Endodermal cell (in vitro differentiated cells): Measurements from ENCODE around the gene C17orf114.

Source experiments
- DNase-seq: peaks from one replicate; pipeline ENCODE4 v3.0.0-alpha.2; 2017
- H3K27ac ChIP-seq: 2 replicates; pipeline ENCODE4 v1.5.1; 2013; ENCODE audit warnings: mild to moderate bottlenecking, low read depth, low read length, moderate library complexity
- H3K27me3 ChIP-seq: 2 replicates; pipeline ENCODE4 v1.6.1; 2013; ENCODE audit warnings: mild to moderate bottlenecking, low read length, moderate library complexity; ENCODE audit not compliant: insufficient read depth, control insufficient read depth, poor library complexity, severe bottlenecking
- H3K36me3 ChIP-seq: 2 replicates; pipeline ENCODE4 v1.7.0; 2013; ENCODE audit warnings: mild to moderate bottlenecking, low read length, moderate library complexity; ENCODE audit not compliant: control insufficient read depth, insufficient read depth
- H3K4me1 ChIP-seq: one replicate; pipeline ENCODE4 v1.7.0; 2013; ENCODE audit warnings: low read length; ENCODE audit not compliant: control insufficient read depth, insufficient read depth
- H3K4me3 ChIP-seq: 2 replicates; pipeline ENCODE4 v1.5.1; 2013; ENCODE audit warnings: mild to moderate bottlenecking, low read length, moderate library complexity
- H3K9ac ChIP-seq: 2 replicates; pipeline ENCODE4 v1.6.1; 2013; ENCODE audit warnings: mild to moderate bottlenecking, low read length, moderate library complexity; ENCODE audit not compliant: poor library complexity, severe bottlenecking; ENCODE audit errors: extremely low read depth
- H3K9me3 ChIP-seq: 2 replicates; pipeline ENCODE4 v1.6.1; 2013; ENCODE audit warnings: mild to moderate bottlenecking, low read length, moderate library complexity; ENCODE audit not compliant: control insufficient read depth
- H3K27ac Mint-ChIP-seq: 2 replicates; pipeline ENCODE4 v1.8.0; 2020; ENCODE audit warnings: mixed read lengths
- H3K27me3 Mint-ChIP-seq: 2 replicates; pipeline ENCODE4 v1.8.0; 2021; ENCODE audit warnings: mild to moderate bottlenecking, mixed read lengths; ENCODE audit not compliant: insufficient read depth
- H3K36me3 Mint-ChIP-seq: 2 replicates; pipeline ENCODE4 v1.8.0; 2020; ENCODE audit warnings: low read depth, mixed read lengths
- H3K4me1 Mint-ChIP-seq: 2 replicates; pipeline ENCODE4 v1.8.0; 2020; ENCODE audit warnings: mixed read lengths
- H3K4me3 Mint-ChIP-seq: 2 replicates; pipeline ENCODE4 v1.8.0; 2020; ENCODE audit warnings: mild to moderate bottlenecking, moderate library complexity, mixed read lengths
- H3K9me3 Mint-ChIP-seq: 2 replicates; pipeline ENCODE4 v1.8.0; 2020; ENCODE audit warnings: mild to moderate bottlenecking, mixed read lengths
- CTCF ChIP-seq: fragments of 200-600 bp; sonication (generic); conservative IDR thresholded peaks from 2 replicates; pipeline ENCODE4 v1.5.0; 2021; ENCODE audit warnings: antibody characterized with exemption, mild to moderate bottlenecking
- WGBS, 2 experiments: methylation state at CpG; one replicate each; pipeline versions ENCODE4 v1.1.5 to v1.1.7; 2013; ENCODE audit warnings: missing lambda C conversion rate in 2 of 2, mixed read lengths in 1 of 2; ENCODE audit not compliant: insufficient coverage in 1 of 2, insufficient read length in 1 of 2; 5-methylcytosine and 5-hydroxymethylcytosine counted together

C17orf114 gene

GRCh38 chr17:4786516-4786915 lies 15.6 kb downstream of the C17orf114 start:
- Histone ChIP-seq H3K27ac (no peak overlapping the region), H3K27me3 (peaks cover 81% of the 10 kb centered on the region), H3K36me3 (no peaks in the 10 kb centered on the region), H3K9ac (no peak overlapping the region), H3K9me3 (no peaks in the 10 kb centered on the region), H3K4me3 (no peak overlapping the region), H3K4me1 (no peaks in the 10 kb centered on the region)
- DNase-seq: no peak
- Mint-ChIP-seq H3K9me3 (no peaks in the 10 kb centered on the region), H3K27ac (no peak overlapping the region), H3K36me3 (no peaks in the 10 kb centered on the region), H3K27me3 (peaks cover 78% of the 10 kb centered on the region), H3K4me1 (peaks cover 6% of the 10 kb centered on the region), H3K4me3 (no peak overlapping the region)
- TF ChIP-seq CTCF: no peak
- 75 to 91% methylated on average over 3 to 6 of the region's 6 CpGs for WGBS, 2 experiments

DNA sequence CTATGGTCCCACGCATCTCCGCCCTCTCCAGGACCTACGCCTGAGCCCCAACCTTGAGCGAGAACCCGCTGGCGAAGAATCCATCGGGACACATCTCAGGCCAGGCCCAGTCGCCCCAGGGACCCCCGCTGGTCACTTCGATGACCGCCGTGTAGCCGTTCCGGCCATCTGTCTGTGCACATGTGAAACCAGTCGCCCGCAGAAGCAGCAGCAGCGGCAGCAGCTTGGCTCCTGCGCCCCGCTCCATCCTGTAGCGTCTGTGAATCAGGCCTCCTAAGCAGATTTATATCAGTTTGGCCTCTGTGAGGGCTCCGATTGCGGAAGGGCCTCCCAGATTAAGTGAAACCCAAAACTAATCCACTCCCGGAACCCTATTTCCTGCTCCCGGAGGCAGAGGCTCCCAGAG lies 16.0 kb downstream of the C17orf114 start, which contains the start of gene VMO1:
TSS of gene VMO1 (minus strand) at position 259 of the 406 bp plus-strand sequence. CDS start at position 247, 12 bp downstream.
- Mint-ChIP-seq H3K27ac (no peak within 1 kb of the TSS), H3K4me3 (peak within 1 kb of the TSS; percentile 18), H3K9me3 (no peaks in the 10 kb centered on the region), H3K27me3 (peaks cover 76% of the 10 kb centered on the region), H3K36me3 (no peaks in the 10 kb centered on the region), H3K4me1 (peaks cover 6% of the 10 kb centered on the region)
- DNase-seq: peak; percentile 77
- Histone ChIP-seq H3K27me3 (peaks cover 78% of the 10 kb centered on the region), H3K4me1 (no peaks in the 10 kb centered on the region), H3K36me3 (no peaks in the 10 kb centered on the region), H3K27ac (no peak within 1 kb of the TSS), H3K9ac (no peak within 1 kb of the TSS), H3K9me3 (no peaks in the 10 kb centered on the region), H3K4me3 (no peak within 1 kb of the TSS)
- 63 to 94% methylated on average over 20 to 24 of the region's 24 CpGs for WGBS, 2 experiments
- no peak for TF ChIP-seq CTCF

DNA sequence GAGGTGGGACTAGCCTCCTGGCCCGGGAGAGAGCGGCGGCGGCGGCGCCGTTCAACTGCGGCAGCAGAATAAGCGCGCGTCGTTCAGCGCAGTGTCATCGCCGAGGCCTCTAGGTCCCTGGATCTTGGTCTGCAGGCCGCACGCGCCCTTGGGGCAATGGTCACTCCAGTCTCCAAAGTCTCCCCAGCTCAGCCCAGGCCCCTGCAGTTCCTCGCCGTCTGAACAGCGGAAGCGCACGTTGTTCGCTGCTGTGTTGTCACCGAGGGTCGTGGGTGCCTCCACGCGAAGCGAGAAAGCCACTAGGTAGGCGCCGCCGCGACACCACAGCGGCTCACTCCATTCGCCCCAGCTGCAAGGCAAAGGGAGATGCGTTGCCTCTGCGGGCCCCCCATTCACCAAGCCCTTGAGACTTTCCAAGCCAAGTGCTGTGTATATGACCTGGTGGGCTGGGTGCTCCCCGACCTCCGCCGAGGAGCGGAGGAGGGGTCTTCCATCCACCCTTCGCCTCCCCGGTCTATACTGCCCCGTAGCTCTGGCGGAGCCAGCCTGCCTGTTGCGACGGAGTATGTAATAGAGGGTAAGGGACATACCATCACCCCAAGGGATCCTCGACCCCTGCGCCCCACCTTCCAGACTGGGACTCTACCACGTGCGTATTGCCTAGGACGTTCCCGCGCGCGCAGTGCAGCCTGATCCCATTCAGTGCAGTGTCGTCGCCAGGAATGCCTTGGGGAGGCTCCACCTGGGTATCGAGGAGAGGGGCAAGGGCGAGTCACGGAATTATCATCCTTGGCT lies 16.6 kb downstream of the C17orf114 start:
- no peaks in the 10 kb centered on the region for H3K36me3 Mint-ChIP-seq
- Histone ChIP-seq H3K36me3 (no peaks in the 10 kb centered on the region), H3K9me3 (no peaks in the 10 kb centered on the region), H3K4me1 (no peaks in the 10 kb centered on the region), H3K27me3 (peaks cover 72% of the 10 kb centered on the region), H3K9ac (no peak overlapping the region), H3K27ac (no peak overlapping the region), H3K4me3 (no peak overlapping the region)
- H3K9me3 Mint-ChIP-seq: no peaks in the 10 kb centered on the region
- no peak for TF ChIP-seq CTCF
- peaks cover 73% of the 10 kb centered on the region for H3K27me3 Mint-ChIP-seq
- H3K4me3 Mint-ChIP-seq: no peak overlapping the region
- peak; percentile 51 for DNase-seq
- WGBS, 2 experiments: 74 to 83% methylated on average over 45 to 61 of the region's 61 CpGs
- H3K4me1 Mint-ChIP-seq: peaks cover 6% of the 10 kb centered on the region
- no peak overlapping the region for H3K27ac Mint-ChIP-seq
